HFF-Myc (cell line): Measurements from ENCODE around the gene REPS1.
"Not testable (repeated sequence)": the region's sequence is repeated elsewhere in the genome, so short reads cannot be mapped to it uniquely, and the experiment has no call there.

ENCODE experiments used
- DNase-seq: peaks from one replicate; pipeline ENCODE4 v3.0.0-alpha.2; 2011; ENCODE audit warnings: low read depth; ENCODE audit errors: extremely low read depth
- H3K4me3 ChIP-seq: replicated peaks from 2 replicates; pipeline ENCODE4 v1.5.1; 2011; ENCODE audit warnings: low read depth, mild to moderate bottlenecking, control low read depth, low read length
- TF ChIP-seq, protein P1 (sequence below): IDR thresholded peaks from 2 replicates; pipeline ENCODE4 v1.5.1; 2012; ENCODE audit warnings: mild to moderate bottlenecking, low read depth, low read length, control low read depth; ENCODE audit errors: missing control alignments

Gene REPS1

DNA sequence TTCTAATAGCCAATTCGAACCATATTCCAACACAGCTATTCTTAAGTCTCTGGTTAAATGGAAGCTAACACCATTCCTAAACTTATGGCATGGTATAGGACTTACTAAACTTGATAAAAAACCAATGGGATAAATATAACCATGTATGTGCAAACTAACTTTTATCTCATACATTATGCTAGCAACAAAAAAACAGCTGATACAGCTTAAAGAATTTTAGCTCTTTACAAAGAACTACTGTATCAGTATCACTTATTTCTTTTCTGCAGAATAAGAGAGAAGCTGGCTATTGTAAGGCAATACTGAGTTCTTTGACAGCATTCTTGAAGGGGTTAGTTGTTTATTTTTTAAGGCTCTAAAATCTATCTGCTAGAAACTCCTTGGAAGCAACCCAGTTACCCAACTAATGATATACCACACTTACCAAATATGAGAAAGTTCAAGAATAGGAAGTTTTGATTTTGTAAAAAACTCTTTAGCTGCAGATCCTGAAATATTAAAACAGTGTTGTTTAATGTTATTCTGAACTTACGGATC, 44.9 kb downstream of the REPS1 start:
- TF ChIP-seq, protein P1, sequence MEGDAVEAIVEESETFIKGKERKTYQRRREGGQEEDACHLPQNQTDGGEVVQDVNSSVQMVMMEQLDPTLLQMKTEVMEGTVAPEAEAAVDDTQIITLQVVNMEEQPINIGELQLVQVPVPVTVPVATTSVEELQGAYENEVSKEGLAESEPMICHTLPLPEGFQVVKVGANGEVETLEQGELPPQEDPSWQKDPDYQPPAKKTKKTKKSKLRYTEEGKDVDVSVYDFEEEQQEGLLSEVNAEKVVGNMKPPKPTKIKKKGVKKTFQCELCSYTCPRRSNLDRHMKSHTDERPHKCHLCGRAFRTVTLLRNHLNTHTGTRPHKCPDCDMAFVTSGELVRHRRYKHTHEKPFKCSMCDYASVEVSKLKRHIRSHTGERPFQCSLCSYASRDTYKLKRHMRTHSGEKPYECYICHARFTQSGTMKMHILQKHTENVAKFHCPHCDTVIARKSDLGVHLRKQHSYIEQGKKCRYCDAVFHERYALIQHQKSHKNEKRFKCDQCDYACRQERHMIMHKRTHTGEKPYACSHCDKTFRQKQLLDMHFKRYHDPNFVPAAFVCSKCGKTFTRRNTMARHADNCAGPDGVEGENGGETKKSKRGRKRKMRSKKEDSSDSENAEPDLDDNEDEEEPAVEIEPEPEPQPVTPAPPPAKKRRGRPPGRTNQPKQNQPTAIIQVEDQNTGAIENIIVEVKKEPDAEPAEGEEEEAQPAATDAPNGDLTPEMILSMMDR = no peak
- no peak overlapping the region for H3K4me3 ChIP-seq
- no peak for DNase-seq

DNA sequence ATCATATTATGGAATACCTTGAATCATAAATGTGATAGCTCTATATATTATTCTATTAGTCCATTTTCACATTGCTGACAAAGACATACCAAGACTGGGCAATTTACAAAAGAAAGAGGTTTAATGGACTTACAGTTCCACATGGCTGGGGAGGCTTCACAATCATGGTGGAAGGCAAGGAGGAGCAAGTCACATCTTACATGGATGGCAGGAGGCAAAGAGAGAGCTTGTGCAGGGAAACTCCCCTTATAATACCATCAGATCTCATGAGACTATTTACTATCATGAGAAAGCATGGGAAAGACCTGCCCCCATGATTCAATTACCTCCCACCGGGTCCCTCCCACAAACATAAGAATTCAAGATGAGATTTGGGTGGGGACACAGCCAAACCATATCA, 51.2 kb downstream of the REPS1 start:
- H3K4me3 ChIP-seq, DNase-seq: not testable (repeated sequence)

DNA sequence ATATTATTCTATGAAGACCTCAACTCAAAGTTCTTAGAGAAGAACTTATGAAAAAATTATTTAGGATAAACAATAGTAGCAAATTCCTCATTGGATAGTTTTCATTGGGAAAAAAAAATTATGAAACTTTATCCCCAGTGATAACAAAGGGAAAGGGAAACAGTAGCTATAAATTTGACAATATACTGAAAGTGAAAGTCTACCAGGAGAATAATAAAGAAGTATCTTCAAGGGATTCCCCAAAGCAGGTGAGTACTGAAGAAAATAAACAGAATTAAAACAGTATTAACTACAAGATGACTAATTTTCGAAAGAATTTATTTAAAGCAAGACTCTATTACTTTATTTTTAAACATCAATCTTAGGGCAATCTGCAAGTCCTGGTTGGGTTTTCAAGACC, 56.4 kb downstream of the REPS1 start:
- no peak overlapping the region for H3K4me3 ChIP-seq
- TF ChIP-seq, protein P1 = no peak
- no peak for DNase-seq

DNA sequence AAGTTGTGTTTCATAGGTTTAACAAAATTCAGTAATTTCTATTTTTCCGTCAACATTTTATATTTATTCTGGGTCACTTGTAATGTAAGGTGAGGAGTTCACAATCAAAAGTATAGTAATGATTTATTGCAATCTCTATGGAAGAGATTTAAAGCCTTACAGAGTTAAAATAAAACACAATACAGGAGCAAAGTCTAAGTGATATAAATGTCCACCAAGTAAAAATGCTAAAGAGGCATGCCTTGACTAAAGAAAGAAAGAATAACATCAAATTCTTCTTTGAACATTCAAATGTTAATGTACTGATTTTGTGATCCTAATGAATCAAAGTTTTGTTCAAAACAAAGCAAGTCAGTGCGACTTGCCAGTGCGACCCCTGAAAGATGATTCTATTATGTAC, 61.5 kb downstream of the REPS1 start:
- no peak overlapping the region for H3K4me3 ChIP-seq
- no peak for DNase-seq
- TF ChIP-seq, protein P1 = no peak

DNA sequence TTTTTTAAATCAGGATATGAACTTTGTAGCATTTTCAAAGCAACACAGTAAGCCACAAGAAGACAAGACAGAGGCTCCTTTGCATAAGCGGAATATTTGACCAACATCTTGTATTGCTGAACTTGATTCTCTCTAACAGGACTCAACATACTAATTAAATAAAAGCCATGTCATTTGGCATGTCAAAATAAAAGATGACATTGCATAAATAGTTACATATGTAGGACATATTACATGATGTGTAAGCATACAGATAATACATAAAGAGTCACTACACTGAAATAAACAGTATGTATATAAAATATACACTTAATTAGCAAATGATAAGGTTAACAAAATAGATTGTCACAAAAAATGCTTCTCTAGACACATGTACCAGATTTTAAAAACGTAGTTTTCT, 62.2 kb downstream of the REPS1 start:
- H3K4me3 ChIP-seq = no peak overlapping the region
- DNase-seq = no peak
- TF ChIP-seq, protein P1 = no peak

DNA sequence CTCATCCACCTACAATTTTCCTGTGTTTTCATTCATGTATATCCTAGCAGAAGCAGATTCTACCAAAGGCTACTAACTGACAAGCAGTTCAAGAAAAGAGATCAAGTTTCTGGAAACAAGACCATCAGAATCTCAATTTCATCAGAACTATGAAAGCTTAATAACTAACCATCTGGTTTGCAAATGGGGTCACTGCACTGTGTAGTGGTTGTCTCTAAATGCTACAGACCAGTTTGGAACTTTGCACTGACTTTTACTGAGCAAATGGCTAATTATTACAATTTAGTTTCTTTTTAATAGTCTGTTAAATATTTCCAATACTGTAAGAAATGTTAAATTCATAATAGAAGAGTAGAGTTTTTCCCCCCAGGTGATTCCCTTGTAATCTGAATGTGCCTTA, 64.5 kb downstream of the REPS1 start:
- H3K4me3 ChIP-seq = no peak overlapping the region
- no peak for DNase-seq
- TF ChIP-seq, protein P1 = no peak

DNA sequence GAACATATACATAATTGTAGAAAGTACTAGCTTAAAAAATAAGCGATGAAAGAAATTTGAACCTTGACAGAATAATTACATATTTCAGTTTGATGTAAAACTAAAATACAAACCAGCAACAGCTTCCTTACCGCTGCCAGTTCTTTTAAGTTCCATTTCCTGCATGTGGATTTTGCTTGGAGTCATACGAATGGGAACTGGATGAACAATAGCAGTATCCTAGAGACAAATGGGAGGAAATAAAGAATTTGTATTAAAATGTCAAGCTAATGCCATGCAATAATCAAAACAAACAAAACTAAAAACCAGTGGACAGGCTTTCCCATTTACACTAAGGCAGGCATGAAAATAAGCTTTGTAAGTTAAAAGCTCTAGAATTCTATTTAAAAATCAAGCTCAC, 67.1 kb downstream of the REPS1 start:
- no peak for DNase-seq
- TF ChIP-seq, protein P1 = no peak
- H3K4me3 ChIP-seq = no peak overlapping the region
